Thyroid gland (tissue), 4 donors: ENCODE data around the gene SHC4. TPM values are rescaled to one million over a fixed set of nuclear protein-coding genes. Genes with fewer than 3 reads are reported as not detected.
A peak's percentile ranks its signal among the peaks of the same experiment; 100 is the strongest.

ENCODE experiments used
- DNase-seq, 2 donors: peaks; one replicate each; pipeline ENCODE4 v3.0.0-alpha.2; 2019
- H3K27ac ChIP-seq, 3 donors: fragments of 200-600 bp; sonication (generic); 1 replicate in 2 of 3; 2 replicates in 1 of 3; pipeline ENCODE4 v1.5.1; 2016 to 2019; ENCODE audit warnings: mild to moderate bottlenecking in 1 of 3, moderate library complexity in 1 of 3
- H3K27me3 ChIP-seq: fragments of 200-600 bp; sonication (generic); one replicate; pipeline ENCODE4 v1.5.1; 2019
- H3K36me3 ChIP-seq, 2 donors: fragments of 200-600 bp; sonication (generic); one replicate each; pipeline ENCODE4 v1.5.1; 2016 to 2019
- H3K4me1 ChIP-seq, 2 donors: fragments of 200-600 bp; sonication (generic); one replicate each; pipeline ENCODE4 v1.5.1; 2017 to 2019
- H3K4me3 ChIP-seq, 3 donors: fragments of 200-600 bp; sonication (generic); replicated peaks in 1 of 3; 1 replicate in 2 of 3; 2 replicates in 1 of 3; pipeline ENCODE4 v1.5.1; 2016; ENCODE audit warnings: mild to moderate bottlenecking in 1 of 3
- H3K9me3 ChIP-seq: fragments of 200-600 bp; sonication (generic); one replicate; pipeline ENCODE4 v1.5.1; 2017
- POLR2A ChIP-seq, 2 donors: fragments of 450-650 bp; IDR thresholded peaks; one replicate each; pipeline ENCODE4 v1.6.1; 2017; ENCODE audit warnings: antibody characterized with exemption in 2 of 2, mild to moderate bottlenecking in 2 of 2, moderate library complexity in 1 of 2
- whole genome bisulfite sequencing, 2 donors: methylation state at CpG; one replicate each; pipeline ENCODE4 v1.1.5; 2017; 5-methylcytosine and 5-hydroxymethylcytosine counted together
- intact Hi-C: fragments of 100-400 bp; cut with DNase I; formaldehyde crosslinking; loops from one replicate; pipeline ENCODE4 v1.15.1; 2023
- total RNA-seq, 4 donors: library from RNA; depleted of rRNA; stranded (reverse); fragments of >200 nt; gene quantifications; one replicate each; pipeline ENCODE4 v1.2.3, GENCODE V29; 2016
- TF ChIP-seq, protein P1 (sequence below), 6 experiments: fragments of 200-600 bp in 3 of 6; fragments of 450-650 bp in 3 of 6; sonication (generic) in 3 of 6; IDR thresholded peaks; one replicate each; pipeline ENCODE4 v1.5.1; 2016 to 2019; ENCODE audit warnings: antibody characterized with exemption in 6 of 6, mild to moderate bottlenecking in 2 of 6, inconsistent platforms in 1 of 6, moderate library complexity in 1 of 6

The SHC4 gene
- total RNA-seq, result 1 to 10 TPM in 1 of 4 donors, under 1 TPM in 3; 0.13 to 1.1 (median 0.49) TPM

DNA sequence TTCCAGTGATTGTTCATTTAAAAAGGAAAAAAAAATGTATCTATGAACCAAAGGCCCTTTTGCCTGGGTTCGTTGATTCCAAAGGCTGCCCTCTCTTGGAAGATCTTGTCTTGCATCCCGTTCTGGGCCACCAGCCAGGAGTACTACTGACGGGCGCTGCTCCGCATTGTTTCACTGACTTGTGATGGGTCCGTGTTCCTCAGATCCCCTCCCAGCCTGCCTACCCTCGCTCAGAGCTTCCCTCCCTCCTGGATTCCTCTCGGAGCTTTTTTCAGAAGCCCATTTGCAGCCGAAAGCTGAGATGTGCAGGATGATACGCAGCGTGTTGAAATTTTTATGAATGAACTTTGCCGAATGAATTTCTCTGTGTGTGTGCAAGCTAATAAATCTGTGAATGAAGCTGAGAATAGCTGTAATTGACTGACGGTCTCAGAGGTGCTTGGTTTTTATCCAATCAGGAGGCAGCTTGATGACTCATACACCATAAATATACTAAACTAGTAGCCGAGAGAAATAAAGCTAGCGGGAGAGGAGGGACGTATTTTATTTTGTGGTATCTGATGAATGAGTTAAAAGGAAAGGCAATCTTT lies at the start of gene SHC4:
TSS of gene SHC4 (minus strand) at position 396 of the 590 bp plus-strand sequence. CDS start 904 bp downstream, outside the sequence.
- Histone ChIP-seq H3K36me3 (no peaks in the 10 kb centered on the region), H3K27ac (no peak within 1 kb of the TSS), H3K4me3 (peak within 1 kb of the TSS in 2 of 3 donors; percentile 26 to 46), H3K4me1 (peaks cover 5 to 10% of the 10 kb centered on the region in 2 donors), H3K9me3 (no peaks in the 10 kb centered on the region), H3K27me3 (no peaks in the 10 kb centered on the region)
- intact Hi-C loops, result no loop called here
- TF ChIP-seq POLR2A (IDR thresholded peaks at IDR 0.05), result no peak
- TF ChIP-seq, protein P1, sequence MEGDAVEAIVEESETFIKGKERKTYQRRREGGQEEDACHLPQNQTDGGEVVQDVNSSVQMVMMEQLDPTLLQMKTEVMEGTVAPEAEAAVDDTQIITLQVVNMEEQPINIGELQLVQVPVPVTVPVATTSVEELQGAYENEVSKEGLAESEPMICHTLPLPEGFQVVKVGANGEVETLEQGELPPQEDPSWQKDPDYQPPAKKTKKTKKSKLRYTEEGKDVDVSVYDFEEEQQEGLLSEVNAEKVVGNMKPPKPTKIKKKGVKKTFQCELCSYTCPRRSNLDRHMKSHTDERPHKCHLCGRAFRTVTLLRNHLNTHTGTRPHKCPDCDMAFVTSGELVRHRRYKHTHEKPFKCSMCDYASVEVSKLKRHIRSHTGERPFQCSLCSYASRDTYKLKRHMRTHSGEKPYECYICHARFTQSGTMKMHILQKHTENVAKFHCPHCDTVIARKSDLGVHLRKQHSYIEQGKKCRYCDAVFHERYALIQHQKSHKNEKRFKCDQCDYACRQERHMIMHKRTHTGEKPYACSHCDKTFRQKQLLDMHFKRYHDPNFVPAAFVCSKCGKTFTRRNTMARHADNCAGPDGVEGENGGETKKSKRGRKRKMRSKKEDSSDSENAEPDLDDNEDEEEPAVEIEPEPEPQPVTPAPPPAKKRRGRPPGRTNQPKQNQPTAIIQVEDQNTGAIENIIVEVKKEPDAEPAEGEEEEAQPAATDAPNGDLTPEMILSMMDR (IDR thresholded peaks at IDR 0.05), result peak in 3 of 6 experiments; percentile 20 to 34 (median 27)
- peak; percentile 76 to 84 for DNase-seq
- WGBS, 2 donors, result 1 to 2% methylated on average over 16 of the region's 16 CpGs

GRCh38 chr15:48999314-48999713 lies 35.6 kb upstream of the SHC4 start:
- DNase-seq, result no peak
- intact Hi-C loops, result no loop called here
- H3K36me3 ChIP-seq, result peaks cover 33 to 35% of the 10 kb centered on the region in 2 donors

GRCh38 chr15:48996276-48996675 lies 32.6 kb upstream of the SHC4 start:
- intact Hi-C loops, result no loop called here
- H3K9me3 ChIP-seq, result no peaks in the 10 kb centered on the region
- peaks cover 45 to 46% of the 10 kb centered on the region in 2 donors for H3K36me3 ChIP-seq
- H3K27me3 ChIP-seq, result no peaks in the 10 kb centered on the region
- no peak overlapping the region for H3K4me3 ChIP-seq
- no peaks in the 10 kb centered on the region for H3K4me1 ChIP-seq
- no peak overlapping the region for H3K27ac ChIP-seq
- 93 to 96% methylated on average over 2 of the region's 2 CpGs for WGBS, 2 donors
- DNase-seq, result no peak
- no peak for TF ChIP-seq POLR2A (IDR thresholded peaks at IDR 0.05)
- TF ChIP-seq, protein P1 (IDR thresholded peaks at IDR 0.05), result no peak

More at GRCh38 chr15:48999314-48999713, 35.6 kb upstream of the SHC4 start:
- H3K27ac ChIP-seq, result no peak overlapping the region
- H3K27me3 ChIP-seq, result no peaks in the 10 kb centered on the region
- WGBS, 2 donors, result 92 to 96% methylated on average over 2 of the region's 2 CpGs
- TF ChIP-seq POLR2A (IDR thresholded peaks at IDR 0.05), result no peak
- TF ChIP-seq, protein P1 (IDR thresholded peaks at IDR 0.05), result no peak
- no peak overlapping the region for H3K4me3 ChIP-seq
- H3K9me3 ChIP-seq, result no peaks in the 10 kb centered on the region
- no peaks in the 10 kb centered on the region for H3K4me1 ChIP-seq

DNA sequence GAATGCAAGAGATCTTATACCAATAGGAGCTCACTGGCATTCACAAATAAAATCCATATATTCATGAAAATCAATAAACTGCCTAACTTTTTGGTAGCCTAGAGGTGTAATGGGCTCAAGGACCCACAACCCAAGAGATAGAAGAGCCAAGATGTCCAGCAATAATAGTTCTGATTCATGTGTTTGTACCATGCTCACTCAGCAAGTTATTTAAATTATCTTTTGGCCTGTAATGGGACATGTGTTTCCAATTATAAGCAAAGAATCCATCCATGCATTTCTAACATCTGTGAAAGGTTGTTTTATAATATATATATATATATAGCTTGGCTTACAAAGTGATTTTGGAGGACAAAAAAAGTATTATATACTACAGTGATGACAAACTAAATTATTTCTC lies 29.7 kb upstream of the SHC4 start:
- Histone ChIP-seq H3K36me3 (peaks cover 23 to 35% of the 10 kb centered on the region in 2 donors), H3K4me3 (no peak overlapping the region), H3K9me3 (no peaks in the 10 kb centered on the region), H3K27me3 (no peaks in the 10 kb centered on the region), H3K4me1 (no peaks in the 10 kb centered on the region), H3K27ac (no peak overlapping the region)
- intact Hi-C loops, result no loop called here
- DNase-seq, result no peak
- TF ChIP-seq POLR2A (IDR thresholded peaks at IDR 0.05), result no peak
- TF ChIP-seq, protein P1 (IDR thresholded peaks at IDR 0.05), result no peak

DNA sequence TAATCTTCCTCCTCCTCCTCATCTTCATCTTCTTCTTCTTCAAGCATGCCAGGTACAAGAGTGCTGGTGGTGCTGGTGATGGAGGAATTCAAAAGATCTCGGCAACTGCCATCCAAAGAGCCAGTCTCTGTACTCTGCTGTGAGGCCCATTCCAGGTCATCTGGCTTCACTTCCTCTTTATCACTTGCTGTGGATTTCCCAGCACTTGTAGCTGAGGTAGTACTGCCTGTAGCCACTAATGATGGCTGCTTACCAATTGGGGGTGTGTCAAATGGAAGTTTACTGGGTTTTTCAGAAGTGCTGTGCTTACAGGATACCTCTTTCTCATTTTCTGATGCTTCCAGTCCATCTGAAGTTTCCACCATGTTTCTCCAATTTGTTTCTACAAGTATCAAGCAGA lies 28.8 kb upstream of the SHC4 start:
- TF ChIP-seq, protein P1 (IDR thresholded peaks at IDR 0.05), result no peak
- TF ChIP-seq POLR2A (IDR thresholded peaks at IDR 0.05), result no peak
- DNase-seq, result no peak
- Histone ChIP-seq H3K4me1 (no peaks in the 10 kb centered on the region), H3K9me3 (no peaks in the 10 kb centered on the region), H3K4me3 (no peak overlapping the region), H3K36me3 (peaks cover 23 to 29% of the 10 kb centered on the region in 2 donors), H3K27me3 (no peaks in the 10 kb centered on the region), H3K27ac (no peak overlapping the region)
- intact Hi-C loops, result no loop called here
- WGBS, 2 donors, result 92 to 94% methylated on average over 1 of the region's 1 CpG
